Measurements from ENCODE around the gene COX6B1. TPM values are rescaled to one million over a fixed set of nuclear protein-coding genes. Genes with fewer than 3 reads are reported as not detected.

Gene COX6B1
- total RNA-seq, 2 donors from 2014 or later = 258 to 386 TPM

- Histone ChIP-seq H3K9me3 (no peaks in the 10 kb centered on the region), H3K36me3 (peaks cover 9% of the 10 kb centered on the region), H3K4me3 (no peak overlapping the region), H3K4me1 (ENCODE audit: control insufficient read depth in 1 of 2, low read depth in 2 of 2) (peaks cover 0 to 14% of the 10 kb centered on the region in 2 donors), H3K27me3 (replicated peaks; ENCODE audit: insufficient read depth) (no peaks in the 10 kb centered on the region), H3K27ac (no peak overlapping the region)
- DNase-seq (ENCODE audit: low spot score) (no peak), ATAC-seq (ENCODE audit: insufficient number of reproducible peaks, low FRiP score, low read depth) (no peak)
- no peak for TF ChIP-seq CTCF (IDR thresholded peaks at IDR 0.05)
Observed at GRCh38 chr19:35642312-35642711, 5.8 kb upstream of the COX6B1 start.

- Histone ChIP-seq H3K4me1 (ENCODE audit: control insufficient read depth in 1 of 2, low read depth in 2 of 2) (peaks cover 4 to 19% of the 10 kb centered on the region in 2 donors), H3K36me3 (peaks cover 4% of the 10 kb centered on the region), H3K9me3 (no peaks in the 10 kb centered on the region), H3K27ac (peak overlapping the region; percentile 76 to 88), H3K27me3 (replicated peaks; ENCODE audit: insufficient read depth) (no peaks in the 10 kb centered on the region), H3K4me3 (peak overlapping the region; percentile 86)
- ATAC-seq (ENCODE audit: insufficient number of reproducible peaks, low FRiP score, low read depth) (no peak), DNase-seq (ENCODE audit: low spot score) (no peak)
- TF ChIP-seq CTCF (IDR thresholded peaks at IDR 0.05) = no peak
Observed at GRCh38 chr19:35642798-35643254, 5.3 kb upstream of the COX6B1 start.

- H3K36me3 ChIP-seq = no peaks in the 10 kb centered on the region
- no peak for DNase-seq (ENCODE audit: low spot score)
- TF ChIP-seq CTCF (IDR thresholded peaks at IDR 0.05) = no peak
- peaks cover 4 to 19% of the 10 kb centered on the region in 2 donors for H3K4me1 ChIP-seq (ENCODE audit: control insufficient read depth in 1 of 2, low read depth in 2 of 2)
- peak overlapping the region; percentile 86 for H3K4me3 ChIP-seq
- H3K9me3 ChIP-seq = no peaks in the 10 kb centered on the region
- ATAC-seq (ENCODE audit: insufficient number of reproducible peaks, low FRiP score, low read depth) = no peak
- H3K27me3 ChIP-seq (replicated peaks; ENCODE audit: insufficient read depth) = no peaks in the 10 kb centered on the region
- peak overlapping the region; percentile 76 to 88 for H3K27ac ChIP-seq
Observed at GRCh38 chr19:35643255-35644205, 4.6 kb upstream of the COX6B1 start.

GRCh38 chr19:35644206-35644986, 3.7 kb upstream of the COX6B1 start:
- peak overlapping the region; percentile 76 to 88 for H3K27ac ChIP-seq
- ATAC-seq (ENCODE audit: insufficient number of reproducible peaks, low FRiP score, low read depth) (peak; percentile 75), DNase-seq (ENCODE audit: low spot score) (peak; percentile 90)
- H3K4me3 ChIP-seq = peak overlapping the region; percentile 86
- TF ChIP-seq CTCF (IDR thresholded peaks at IDR 0.05) = no peak
- no peaks in the 10 kb centered on the region for H3K27me3 ChIP-seq (replicated peaks; ENCODE audit: insufficient read depth)
- H3K9me3 ChIP-seq = no peaks in the 10 kb centered on the region
- peaks cover 8 to 28% of the 10 kb centered on the region in 2 donors for H3K4me1 ChIP-seq (ENCODE audit: control insufficient read depth in 1 of 2, low read depth in 2 of 2)
- no peaks in the 10 kb centered on the region for H3K36me3 ChIP-seq
